Transverse colon (tissue), 3 donors: ENCODE results near the gene POLR2J.

Source experiments
- POLR2A ChIP-seq: fragments of 450-650 bp; IDR thresholded peaks from one replicate; pipeline ENCODE4 v1.6.1; 2016; ENCODE audit warnings: antibody characterized with exemption, mild to moderate bottlenecking, moderate library complexity
- POLR2AphosphoS5 ChIP-seq, 3 donors: sonication (generic); formaldehyde crosslinking; IDR thresholded peaks; one replicate each; pipeline ENCODE4 v1.6.1; 2016; ENCODE audit warnings: antibody characterized with exemption in 3 of 3

DNA sequence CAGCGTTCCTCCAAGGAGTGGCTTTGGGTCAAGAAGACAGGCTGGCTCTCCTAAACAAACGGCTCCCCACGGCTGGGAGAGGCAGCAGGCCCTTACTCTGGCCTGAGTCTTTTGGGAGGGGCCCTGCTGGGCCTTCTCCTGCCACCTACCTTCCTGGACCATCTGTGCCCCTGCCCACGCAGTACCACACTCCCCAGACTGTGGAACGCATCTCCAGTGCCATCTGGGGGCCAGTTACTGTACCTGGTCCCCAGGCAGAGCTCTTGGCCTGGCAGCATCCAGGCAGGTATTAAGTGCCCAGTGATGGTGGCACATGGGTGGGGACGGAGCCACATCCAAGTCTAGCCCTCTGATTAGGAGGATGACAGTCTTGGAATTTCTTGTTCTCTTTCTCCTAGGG is 28.5 kb downstream of the POLR2J start:
- TF ChIP-seq POLR2A, result no peak
- no peak for TF ChIP-seq POLR2AphosphoS5 (IDR thresholded peaks at IDR 0.05)
